Tibial nerve (tissue), 4 donors: ENCODE measurements around the gene TPK1. TPM values are rescaled to one million over a fixed set of nuclear protein-coding genes. Genes with fewer than 3 reads are reported as not detected.

Source experiments
- DNase-seq, 2 donors: peaks; one replicate each; pipeline ENCODE4 v3.0.0-alpha.2; 2019; ENCODE audit warnings: low spot score in 2 of 2
- H3K27ac ChIP-seq, 4 donors: fragments of 200-600 bp; sonication (generic) in 3 of 4; one replicate each; pipeline ENCODE4 v1.5.1; 2017 to 2019; ENCODE audit warnings: mild to moderate bottlenecking in 1 of 4
- H3K27me3 ChIP-seq, 2 donors: fragments of 200-600 bp; sonication (generic) in 1 of 2; one replicate each; pipeline versions ENCODE4 v1.5.1 to v1.6.0; 2017 to 2019
- H3K36me3 ChIP-seq, 3 donors: fragments of 200-600 bp; sonication (generic); one replicate each; pipeline ENCODE4 v1.5.1; 2018 to 2019
- H3K4me1 ChIP-seq, 4 donors: fragments of 200-600 bp; sonication (generic) in 3 of 4; one replicate each; pipeline ENCODE4 v1.5.1; 2017 to 2019
- H3K4me3 ChIP-seq, 4 donors: fragments of 200-600 bp; sonication (generic) in 3 of 4; one replicate each; pipeline ENCODE4 v1.5.1; 2017 to 2019; ENCODE audit warnings: mild to moderate bottlenecking in 1 of 4, moderate library complexity in 1 of 4
- H3K9me3 ChIP-seq, 4 donors: fragments of 200-600 bp; sonication (generic) in 3 of 4; one replicate each; pipeline ENCODE4 v1.5.1; 2017 to 2019
- EP300 ChIP-seq, 2 donors: sonication (generic); formaldehyde crosslinking; IDR thresholded peaks; one replicate each; pipeline ENCODE4 v1.6.1; 2017; ENCODE audit warnings: antibody characterized with exemption in 2 of 2, mild to moderate bottlenecking in 1 of 2
- POLR2A ChIP-seq, 2 donors: fragments of 450-650 bp; IDR thresholded peaks; one replicate each; pipeline ENCODE4 v1.6.1; 2017; ENCODE audit warnings: antibody characterized with exemption in 2 of 2, mild to moderate bottlenecking in 2 of 2, moderate library complexity in 2 of 2
- WGBS, 2 donors: methylation state at CpG; one replicate each; pipeline ENCODE4 v1.1.5; 2018; 5-methylcytosine and 5-hydroxymethylcytosine counted together
- total RNA-seq, 4 donors: library from RNA; depleted of rRNA; stranded (reverse); fragments of >200 nt; gene quantifications; one replicate each; pipeline ENCODE4 v1.1.0, GENCODE V29; 2016
- TF ChIP-seq, protein P1 (sequence below), 5 experiments: fragments of 200-600 bp in 3 of 5; fragments of 450-650 bp in 2 of 5; sonication (generic) in 3 of 5; IDR thresholded peaks; one replicate each; pipeline ENCODE4 v1.5.1; 2016 to 2019; ENCODE audit warnings: antibody characterized with exemption in 5 of 5, mild to moderate bottlenecking in 3 of 5, moderate library complexity in 2 of 5

TPK1 gene
- total RNA-seq, 4 donors from 2014 or later, result 4.5 to 18.8 (median 8.3) TPM

DNA sequence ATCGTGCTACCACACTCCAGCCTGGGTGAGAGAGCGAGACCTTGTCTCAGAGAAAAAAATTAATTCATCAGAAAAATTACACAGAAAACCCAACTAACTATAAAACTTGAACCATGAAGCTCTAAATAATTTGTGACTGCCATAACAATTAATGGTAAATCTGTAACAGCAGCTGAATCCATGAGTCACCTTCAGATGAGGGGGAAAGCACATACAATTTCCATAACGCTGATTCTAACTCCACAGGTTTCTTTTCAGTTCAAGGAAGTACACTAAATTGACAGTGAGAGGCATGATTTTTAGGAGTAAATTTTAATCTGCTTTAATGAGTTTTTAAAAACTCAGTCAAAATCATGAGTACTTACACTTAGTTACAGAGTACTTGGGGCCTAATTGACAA, 312.2 kb downstream of the TPK1 start:
- 96% methylated on average over 3 of the region's 3 CpGs for WGBS, 2 donors
- Histone ChIP-seq H3K27me3 (no peaks in the 10 kb centered on the region), H3K4me3 (no peak overlapping the region), H3K27ac (no peak overlapping the region), H3K4me1 (peaks cover 0 to 9% (median 0%) of the 10 kb centered on the region in 4 donors), H3K36me3 (no peaks in the 10 kb centered on the region), H3K9me3 (no peaks in the 10 kb centered on the region)
- no peak for DNase-seq
- TF ChIP-seq POLR2A (IDR thresholded peaks at IDR 0.05) (no peak), EP300 (IDR thresholded peaks at IDR 0.05) (no peak)

DNA sequence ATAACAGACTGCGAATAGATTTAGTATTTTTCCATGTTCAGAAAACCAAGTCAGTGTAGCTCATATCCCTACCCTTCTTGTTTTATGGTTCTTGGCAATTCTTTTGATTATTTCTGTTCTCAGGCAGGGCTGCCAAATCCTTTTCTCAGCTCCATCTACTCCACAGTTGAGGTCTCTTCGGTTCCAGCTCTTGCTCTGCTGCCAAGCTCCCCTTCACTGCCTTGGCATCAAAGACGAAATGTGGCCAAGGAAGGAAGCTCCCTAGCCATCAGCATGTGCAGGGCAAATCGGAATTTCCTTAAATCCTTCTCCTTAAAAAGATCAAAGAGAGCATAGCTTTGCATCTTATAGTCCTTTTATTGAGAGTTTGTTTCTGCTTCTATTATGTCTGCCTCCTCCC, 315.9 kb downstream of the TPK1 start:
- WGBS, 2 donors, result 44 to 53% methylated on average over 4 of the region's 4 CpGs
- H3K27ac ChIP-seq, result no peak overlapping the region
- no peak for DNase-seq

DNA sequence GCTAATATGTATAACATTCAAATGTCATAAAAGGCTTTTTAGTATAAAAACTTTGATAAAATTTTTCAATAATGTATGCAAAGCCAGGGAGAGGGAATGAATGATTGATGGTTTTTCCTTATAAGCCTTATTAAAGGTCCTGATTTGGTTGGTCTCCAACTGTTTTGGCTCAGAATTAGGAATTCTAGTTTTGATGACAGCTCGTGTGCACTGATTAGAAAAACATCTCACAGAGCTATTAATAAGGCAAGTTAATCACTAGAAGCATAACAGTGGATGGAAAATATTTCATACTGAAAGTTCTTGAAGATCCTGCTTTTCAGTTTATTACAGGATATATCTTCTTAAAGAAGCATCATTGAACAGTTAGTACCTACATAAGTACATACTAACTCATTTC, 317.5 kb downstream of the TPK1 start:
- Histone ChIP-seq H3K4me3 (no peak overlapping the region), H3K9me3 (no peaks in the 10 kb centered on the region), H3K4me1 (peaks cover 0 to 9% (median 0%) of the 10 kb centered on the region in 4 donors), H3K27me3 (no peaks in the 10 kb centered on the region), H3K27ac (no peak overlapping the region), H3K36me3 (no peaks in the 10 kb centered on the region)
- WGBS, 2 donors, result 25 to 35% methylated on average over 1 of the region's 1 CpG
- no peak for DNase-seq
- TF ChIP-seq EP300 (IDR thresholded peaks at IDR 0.05) (no peak), POLR2A (IDR thresholded peaks at IDR 0.05) (no peak)
- TF ChIP-seq, protein P1, sequence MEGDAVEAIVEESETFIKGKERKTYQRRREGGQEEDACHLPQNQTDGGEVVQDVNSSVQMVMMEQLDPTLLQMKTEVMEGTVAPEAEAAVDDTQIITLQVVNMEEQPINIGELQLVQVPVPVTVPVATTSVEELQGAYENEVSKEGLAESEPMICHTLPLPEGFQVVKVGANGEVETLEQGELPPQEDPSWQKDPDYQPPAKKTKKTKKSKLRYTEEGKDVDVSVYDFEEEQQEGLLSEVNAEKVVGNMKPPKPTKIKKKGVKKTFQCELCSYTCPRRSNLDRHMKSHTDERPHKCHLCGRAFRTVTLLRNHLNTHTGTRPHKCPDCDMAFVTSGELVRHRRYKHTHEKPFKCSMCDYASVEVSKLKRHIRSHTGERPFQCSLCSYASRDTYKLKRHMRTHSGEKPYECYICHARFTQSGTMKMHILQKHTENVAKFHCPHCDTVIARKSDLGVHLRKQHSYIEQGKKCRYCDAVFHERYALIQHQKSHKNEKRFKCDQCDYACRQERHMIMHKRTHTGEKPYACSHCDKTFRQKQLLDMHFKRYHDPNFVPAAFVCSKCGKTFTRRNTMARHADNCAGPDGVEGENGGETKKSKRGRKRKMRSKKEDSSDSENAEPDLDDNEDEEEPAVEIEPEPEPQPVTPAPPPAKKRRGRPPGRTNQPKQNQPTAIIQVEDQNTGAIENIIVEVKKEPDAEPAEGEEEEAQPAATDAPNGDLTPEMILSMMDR (IDR thresholded peaks at IDR 0.05), result no peak

More for the DNA sequence above, 315.9 kb downstream of the TPK1 start:
- H3K4me3 ChIP-seq, result no peak overlapping the region
- TF ChIP-seq POLR2A (IDR thresholded peaks at IDR 0.05) (no peak), EP300 (IDR thresholded peaks at IDR 0.05) (no peak)
- TF ChIP-seq, protein P1 (IDR thresholded peaks at IDR 0.05), result no peak
- no peaks in the 10 kb centered on the region for H3K27me3 ChIP-seq
- peaks cover 0 to 9% (median 0%) of the 10 kb centered on the region in 4 donors for H3K4me1 ChIP-seq
- H3K9me3 ChIP-seq, result no peaks in the 10 kb centered on the region
- H3K36me3 ChIP-seq, result no peaks in the 10 kb centered on the region

DNA sequence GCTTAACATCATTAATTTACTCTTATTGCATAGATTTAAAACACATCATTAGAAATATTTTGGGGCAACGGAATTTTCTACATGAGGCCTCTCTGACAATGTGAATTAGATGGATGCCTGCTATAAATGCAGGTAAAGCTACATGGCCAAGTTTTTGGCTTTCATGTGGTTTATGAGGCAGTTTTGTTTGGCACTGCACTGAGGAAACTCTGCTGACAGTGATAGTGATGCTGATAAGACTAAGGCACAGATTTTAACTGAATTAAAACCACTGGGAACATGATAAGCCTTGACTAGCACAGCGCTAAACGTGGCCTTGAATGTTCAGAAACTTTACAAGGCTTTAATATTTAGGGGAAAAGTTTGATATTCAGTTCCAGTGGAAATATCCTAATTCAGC, 318.1 kb downstream of the TPK1 start:
- no peak for DNase-seq
- 70 to 78% methylated on average over 3 of the region's 3 CpGs for WGBS, 2 donors
- no peaks in the 10 kb centered on the region for H3K36me3 ChIP-seq
- no peak overlapping the region for H3K27ac ChIP-seq
- no peaks in the 10 kb centered on the region for H3K27me3 ChIP-seq
- no peak overlapping the region for H3K4me3 ChIP-seq
- no peaks in the 10 kb centered on the region for H3K9me3 ChIP-seq
- H3K4me1 ChIP-seq, result peaks cover 0 to 9% (median 0%) of the 10 kb centered on the region in 4 donors
- no peak for TF ChIP-seq EP300 (IDR thresholded peaks at IDR 0.05)

DNA sequence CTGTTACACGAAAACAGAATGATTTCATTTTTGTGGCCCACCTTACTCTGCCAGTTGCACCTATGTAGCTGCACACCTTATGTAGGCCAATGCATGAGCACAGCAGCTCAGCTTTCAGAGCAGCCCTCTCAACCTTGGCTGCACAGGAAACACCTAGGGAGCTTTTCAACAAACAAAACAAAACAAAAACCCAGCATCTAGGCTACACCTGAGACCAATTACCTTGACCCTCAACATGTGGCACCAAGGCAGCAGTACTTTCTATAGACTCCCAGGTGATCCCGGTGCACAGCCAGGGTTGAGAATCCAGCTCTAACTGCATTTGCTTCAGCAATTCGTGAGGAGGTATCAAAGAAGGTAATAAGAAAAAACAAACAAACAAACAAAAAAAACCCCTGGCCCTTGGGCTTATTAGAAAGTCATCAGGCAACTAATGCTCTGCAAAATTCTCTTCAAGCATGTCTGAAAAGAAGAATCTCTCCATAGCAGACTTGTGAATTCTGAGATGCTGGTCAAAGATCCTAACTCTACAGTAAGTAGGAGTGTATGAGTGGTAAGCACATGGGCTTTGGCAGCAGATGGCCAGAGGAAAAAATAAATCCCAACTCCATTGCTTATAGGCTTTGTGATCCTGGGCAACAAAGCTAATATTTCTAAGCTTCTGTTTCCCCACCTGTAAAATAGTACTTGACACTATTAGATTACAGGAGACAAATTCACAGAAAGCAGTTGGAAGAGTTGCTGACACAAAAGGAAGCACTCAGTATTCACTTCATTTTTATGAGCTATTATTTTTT, 318.9 kb downstream of the TPK1 start:
- DNase-seq, result no peak
- no peaks in the 10 kb centered on the region for H3K36me3 ChIP-seq
- H3K4me1 ChIP-seq, result peaks cover 0 to 9% (median 0%) of the 10 kb centered on the region in 4 donors
- 79 to 81% methylated on average over 3 of the region's 3 CpGs for WGBS, 2 donors
- H3K9me3 ChIP-seq, result no peaks in the 10 kb centered on the region
- H3K27ac ChIP-seq, result no peak overlapping the region
- H3K4me3 ChIP-seq, result no peak overlapping the region
- no peaks in the 10 kb centered on the region for H3K27me3 ChIP-seq
- TF ChIP-seq POLR2A (IDR thresholded peaks at IDR 0.05) (no peak), EP300 (IDR thresholded peaks at IDR 0.05) (no peak)
- TF ChIP-seq, protein P1 (IDR thresholded peaks at IDR 0.05), result no peak

DNA sequence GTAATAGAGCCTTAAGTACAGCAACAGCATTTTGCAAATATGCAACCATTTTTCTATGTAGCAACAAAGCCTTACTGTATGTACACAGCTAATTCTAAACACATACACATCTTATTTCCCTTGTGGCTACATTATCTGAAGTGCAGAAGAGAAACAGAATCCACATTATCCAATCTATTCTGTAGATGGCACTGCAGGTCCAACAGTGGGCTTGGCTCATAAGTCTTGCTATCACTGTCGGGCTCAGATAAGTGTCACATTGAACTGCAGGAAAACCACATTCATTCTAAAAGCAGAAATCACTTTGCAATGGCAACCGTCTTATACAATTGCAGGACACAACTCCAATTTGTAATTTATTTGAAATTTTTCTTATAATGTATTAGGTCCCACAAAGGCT, 322.5 kb downstream of the TPK1 start:
- H3K9me3 ChIP-seq, result no peaks in the 10 kb centered on the region
- DNase-seq, result no peak
- H3K4me1 ChIP-seq, result no peaks in the 10 kb centered on the region
- H3K36me3 ChIP-seq, result no peaks in the 10 kb centered on the region
- no peak for TF ChIP-seq EP300 (IDR thresholded peaks at IDR 0.05)
- no peak for TF ChIP-seq POLR2A (IDR thresholded peaks at IDR 0.05)
- TF ChIP-seq, protein P1 (IDR thresholded peaks at IDR 0.05), result no peak
- H3K27ac ChIP-seq, result no peak overlapping the region
- H3K4me3 ChIP-seq, result no peak overlapping the region
- no peaks in the 10 kb centered on the region for H3K27me3 ChIP-seq
- 15 to 19% methylated on average over 2 of the region's 2 CpGs for WGBS, 2 donors
